PC-9 (cell line): Measurements from ENCODE around the gene BPIFA1.

Source experiments
- CTCF ChIP-seq: fragments of 200-600 bp; sonication (generic); conservative IDR thresholded peaks from 2 replicates; pipeline ENCODE4 v1.6.1; 2017; ENCODE audit warnings: mixed run types, antibody characterized with exemption, mild to moderate bottlenecking, moderate library complexity
- EZH2 ChIP-seq: fragments of 200-600 bp; sonication (generic); IDR thresholded peaks from 2 replicates; pipeline ENCODE4 v1.8.0; 2017; ENCODE audit warnings: antibody characterized with exemption, low read depth

DNA sequence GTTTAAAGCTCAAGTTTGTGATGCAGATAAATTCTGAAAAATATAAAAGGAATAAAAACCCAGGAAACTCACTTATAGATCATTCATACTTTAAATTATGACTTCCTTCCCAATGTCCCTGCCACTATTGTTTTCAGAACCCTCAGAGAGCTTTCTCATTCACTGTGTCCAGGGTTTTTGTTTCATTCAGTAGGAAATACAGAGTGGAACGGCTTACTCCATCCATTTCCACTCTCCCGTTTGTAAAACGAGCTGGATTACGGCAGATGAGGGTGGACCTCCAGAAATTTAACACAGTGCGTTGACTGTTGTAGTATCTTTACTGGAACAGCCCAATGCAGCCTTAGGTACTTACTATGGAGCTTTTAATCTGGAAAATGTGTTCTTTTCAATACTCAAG is 23.6 kb downstream of the BPIFA1 start:
- TF ChIP-seq EZH2, result no peak
- no peak for TF ChIP-seq CTCF
